ENCODE measurements around the gene PRSS57. TPM values are rescaled to one million over a fixed set of nuclear protein-coding genes. Genes with fewer than 3 reads are reported as not detected.

Gene PRSS57
- polyA plus RNA-seq, 3 donors: 0.16 to 1.4 (median 0.78) TPM

DNA sequence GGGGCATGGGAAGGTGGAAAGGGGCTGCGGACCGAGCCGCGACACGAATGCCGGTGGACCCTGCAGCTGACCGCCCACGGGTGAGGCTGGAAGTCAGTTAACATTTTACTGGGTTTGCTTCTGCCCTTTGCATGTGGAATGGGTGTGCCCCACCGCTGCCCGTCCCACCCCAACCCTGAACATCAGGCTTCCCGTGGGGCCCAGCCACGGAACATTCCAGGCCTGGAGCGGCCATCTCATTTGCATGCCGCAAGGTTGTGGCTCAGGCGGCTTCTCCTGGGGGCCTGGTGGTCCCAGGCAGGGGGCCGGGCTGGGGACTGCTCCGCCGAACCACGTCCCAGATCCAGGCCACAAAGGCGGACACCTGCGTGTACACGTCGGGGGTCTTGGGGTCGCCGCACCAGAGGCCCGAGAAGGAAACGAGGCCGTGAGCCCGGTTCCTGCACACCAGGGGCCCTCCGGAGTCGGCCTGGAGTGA is 9.8 kb downstream of the PRSS57 start:
- no peak overlapping the region for H3K9ac ChIP-seq (ENCODE audit: insufficient read depth, low read length, poor library complexity, severe bottlenecking)
- H4K20me1 ChIP-seq (ENCODE audit: insufficient read depth, low read length): no peaks in the 10 kb centered on the region
- peaks cover 9% of the 10 kb centered on the region for H3K4me1 Mint-ChIP-seq
- H3K4me1 ChIP-seq (ENCODE audit: control insufficient read depth in 1 of 2, insufficient read depth in 2 of 2, low read length in 2 of 2): peaks cover 8 to 9% of the 10 kb centered on the region in 2 donors
- H3K4me2 ChIP-seq (replicated peaks; ENCODE audit: extremely low read depth, low read length, poor library complexity, severe bottlenecking): no peak overlapping the region
- TF ChIP-seq, protein P1, sequence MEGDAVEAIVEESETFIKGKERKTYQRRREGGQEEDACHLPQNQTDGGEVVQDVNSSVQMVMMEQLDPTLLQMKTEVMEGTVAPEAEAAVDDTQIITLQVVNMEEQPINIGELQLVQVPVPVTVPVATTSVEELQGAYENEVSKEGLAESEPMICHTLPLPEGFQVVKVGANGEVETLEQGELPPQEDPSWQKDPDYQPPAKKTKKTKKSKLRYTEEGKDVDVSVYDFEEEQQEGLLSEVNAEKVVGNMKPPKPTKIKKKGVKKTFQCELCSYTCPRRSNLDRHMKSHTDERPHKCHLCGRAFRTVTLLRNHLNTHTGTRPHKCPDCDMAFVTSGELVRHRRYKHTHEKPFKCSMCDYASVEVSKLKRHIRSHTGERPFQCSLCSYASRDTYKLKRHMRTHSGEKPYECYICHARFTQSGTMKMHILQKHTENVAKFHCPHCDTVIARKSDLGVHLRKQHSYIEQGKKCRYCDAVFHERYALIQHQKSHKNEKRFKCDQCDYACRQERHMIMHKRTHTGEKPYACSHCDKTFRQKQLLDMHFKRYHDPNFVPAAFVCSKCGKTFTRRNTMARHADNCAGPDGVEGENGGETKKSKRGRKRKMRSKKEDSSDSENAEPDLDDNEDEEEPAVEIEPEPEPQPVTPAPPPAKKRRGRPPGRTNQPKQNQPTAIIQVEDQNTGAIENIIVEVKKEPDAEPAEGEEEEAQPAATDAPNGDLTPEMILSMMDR (IDR thresholded peaks at IDR 0.05): no peak
- H3K27me3 ChIP-seq (ENCODE audit: control insufficient read depth in 2 of 2, insufficient read depth in 2 of 2, low read length in 2 of 2): no peaks in the 10 kb centered on the region
- H3K27ac Mint-ChIP-seq: no peak overlapping the region
- H3K79me2 ChIP-seq (ENCODE audit: insufficient read depth, low read length): no peaks in the 10 kb centered on the region
- H3K27me3 Mint-ChIP-seq (ENCODE audit: low read depth in 3 of 3): peaks cover 0 to 1% (median 0%) of the 10 kb centered on the region in 3 donors
- no peak for DNase-seq
- H3K27ac ChIP-seq (ENCODE audit: low read depth in 1 of 2, low read length in 2 of 2): no peak overlapping the region
- no peak overlapping the region for H2AFZ ChIP-seq (ENCODE audit: insufficient read depth, low read depth, low read length, poor library complexity, severe bottlenecking)
- intact Hi-C loops (cut with micrococcal nuclease): no loop called here
- H3K9me3 ChIP-seq (replicated peaks in 1 of 2; ENCODE audit: control insufficient read depth in 1 of 2, insufficient read depth in 1 of 2, low read length in 2 of 2): no peaks in the 10 kb centered on the region
- H3K4me3 ChIP-seq (replicated peaks in 1 of 3; ENCODE audit: low read depth in 2 of 3, low read length in 3 of 3): no peak overlapping the region
- H3K9me3 Mint-ChIP-seq: peaks cover 0 to 6% (median 0%) of the 10 kb centered on the region in 7 donors
- H3K36me3 Mint-ChIP-seq: no peaks in the 10 kb centered on the region
- no peaks in the 10 kb centered on the region for H3K36me3 ChIP-seq (replicated peaks in 1 of 2; ENCODE audit: control insufficient read depth in 1 of 2, insufficient read depth in 2 of 2, low read length in 2 of 2)
- 97% methylated on average over 21 of the region's 31 CpGs for WGBS (ENCODE audit: insufficient coverage)
- H3K4me3 Mint-ChIP-seq: no peak overlapping the region

DNA sequence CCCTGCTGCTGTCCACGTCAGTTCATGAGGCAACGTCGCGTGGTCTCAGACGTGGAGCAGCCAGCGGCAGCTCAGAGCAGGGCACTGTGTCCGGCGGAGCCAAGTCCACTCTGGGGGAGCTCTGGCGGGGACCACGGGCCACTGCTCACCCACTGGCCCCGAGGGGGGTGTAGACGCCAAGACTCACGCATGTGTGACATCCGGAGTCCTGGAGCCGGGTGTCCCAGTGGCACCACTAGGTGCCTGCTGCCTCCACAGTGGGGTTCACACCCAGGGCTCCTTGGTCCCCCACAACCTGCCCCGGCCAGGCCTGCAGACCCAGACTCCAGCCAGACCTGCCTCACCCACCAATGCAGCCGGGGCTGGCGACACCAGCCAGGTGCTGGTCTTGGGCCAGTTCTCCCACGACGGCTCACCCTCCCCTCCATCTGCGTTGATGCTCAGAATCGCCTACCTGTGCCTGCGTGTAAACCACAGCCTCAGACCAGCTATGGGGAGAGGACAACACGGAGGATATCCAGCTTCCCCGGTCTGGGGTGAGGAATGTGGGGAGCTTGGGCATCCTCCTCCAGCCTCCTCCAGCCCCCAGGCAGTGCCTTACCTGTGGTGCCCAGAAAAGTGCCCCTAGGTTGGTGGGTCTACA is 12.5 kb downstream of the PRSS57 start:
- WGBS (ENCODE audit: insufficient coverage): 85% methylated on average over 17 of the region's 25 CpGs

More for the DNA sequence above, 12.5 kb downstream of the PRSS57 start:
- intact Hi-C loops (cut with micrococcal nuclease): no loop called here
- Histone ChIP-seq H3K4me1 (ENCODE audit: control insufficient read depth in 1 of 2, insufficient read depth in 2 of 2, low read length in 2 of 2) (peaks cover 21 to 27% of the 10 kb centered on the region in 2 donors), H3K79me2 (ENCODE audit: insufficient read depth, low read length) (peaks cover 10% of the 10 kb centered on the region), H3K36me3 (replicated peaks in 1 of 2; ENCODE audit: control insufficient read depth in 1 of 2, insufficient read depth in 2 of 2, low read length in 2 of 2) (no peaks in the 10 kb centered on the region), H3K9ac (ENCODE audit: insufficient read depth, low read length, poor library complexity, severe bottlenecking) (no peak overlapping the region), H2AFZ (ENCODE audit: insufficient read depth, low read depth, low read length, poor library complexity, severe bottlenecking) (no peak overlapping the region), H3K9me3 (replicated peaks in 1 of 2; ENCODE audit: control insufficient read depth in 1 of 2, insufficient read depth in 1 of 2, low read length in 2 of 2) (no peaks in the 10 kb centered on the region), H3K4me2 (replicated peaks; ENCODE audit: extremely low read depth, low read length, poor library complexity, severe bottlenecking) (no peak overlapping the region), H3K27ac (ENCODE audit: low read depth in 1 of 2, low read length in 2 of 2) (no peak overlapping the region), H4K20me1 (ENCODE audit: insufficient read depth, low read length) (no peaks in the 10 kb centered on the region), H3K4me3 (replicated peaks in 1 of 3; ENCODE audit: low read depth in 2 of 3, low read length in 3 of 3) (no peak overlapping the region), H3K27me3 (ENCODE audit: control insufficient read depth in 2 of 2, insufficient read depth in 2 of 2, low read length in 2 of 2) (peaks cover 0 to 4% of the 10 kb centered on the region in 2 donors)
- no peak overlapping the region for H3K27ac Mint-ChIP-seq
- DNase-seq: no peak
- H3K9me3 Mint-ChIP-seq: peaks cover 0 to 3% (median 2%) of the 10 kb centered on the region in 7 donors
- H3K27me3 Mint-ChIP-seq (ENCODE audit: low read depth in 3 of 3): peaks cover 0 to 10% (median 8%) of the 10 kb centered on the region in 3 donors
- peaks cover 0 to 4% of the 10 kb centered on the region in 2 donors for H3K36me3 Mint-ChIP-seq
- peaks cover 22% of the 10 kb centered on the region for H3K4me1 Mint-ChIP-seq
- TF ChIP-seq, protein P1 (IDR thresholded peaks at IDR 0.05): no peak
- no peak overlapping the region for H3K4me3 Mint-ChIP-seq

Measured in CD14-positive monocyte (primary cell).